ENCODE results near the gene FOXF1. TPM values are rescaled to one million over a fixed set of nuclear protein-coding genes. Genes with fewer than 3 reads are reported as not detected.

FOXF1 gene
- polyA plus RNA-seq, 3 donors: 0.13 to 0.16 TPM; not detected in 1

- no peak for DNase-seq
Observed at GRCh38 chr16:86556576-86556975, 46.2 kb downstream of the FOXF1 start.

DNA sequence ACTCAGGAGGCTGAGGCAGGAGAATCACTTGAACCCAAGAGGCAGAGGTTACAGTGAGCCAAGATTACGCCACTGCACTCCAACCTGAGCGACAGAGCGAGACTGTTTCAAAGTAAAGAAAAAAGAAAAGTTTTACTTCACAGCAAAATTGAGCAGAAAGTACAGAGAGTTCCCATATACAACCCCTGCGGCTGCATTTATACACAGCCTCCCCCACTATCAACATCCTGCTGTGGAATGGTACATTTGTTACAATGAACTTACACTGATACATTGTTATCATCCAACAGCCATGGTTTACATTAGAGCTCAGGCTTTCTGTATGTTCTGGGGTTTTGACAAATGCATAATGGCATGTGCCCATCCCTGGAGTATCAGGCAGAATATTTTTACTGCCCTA lies 47.3 kb downstream of the FOXF1 start:
- DNase-seq: no peak

DNA sequence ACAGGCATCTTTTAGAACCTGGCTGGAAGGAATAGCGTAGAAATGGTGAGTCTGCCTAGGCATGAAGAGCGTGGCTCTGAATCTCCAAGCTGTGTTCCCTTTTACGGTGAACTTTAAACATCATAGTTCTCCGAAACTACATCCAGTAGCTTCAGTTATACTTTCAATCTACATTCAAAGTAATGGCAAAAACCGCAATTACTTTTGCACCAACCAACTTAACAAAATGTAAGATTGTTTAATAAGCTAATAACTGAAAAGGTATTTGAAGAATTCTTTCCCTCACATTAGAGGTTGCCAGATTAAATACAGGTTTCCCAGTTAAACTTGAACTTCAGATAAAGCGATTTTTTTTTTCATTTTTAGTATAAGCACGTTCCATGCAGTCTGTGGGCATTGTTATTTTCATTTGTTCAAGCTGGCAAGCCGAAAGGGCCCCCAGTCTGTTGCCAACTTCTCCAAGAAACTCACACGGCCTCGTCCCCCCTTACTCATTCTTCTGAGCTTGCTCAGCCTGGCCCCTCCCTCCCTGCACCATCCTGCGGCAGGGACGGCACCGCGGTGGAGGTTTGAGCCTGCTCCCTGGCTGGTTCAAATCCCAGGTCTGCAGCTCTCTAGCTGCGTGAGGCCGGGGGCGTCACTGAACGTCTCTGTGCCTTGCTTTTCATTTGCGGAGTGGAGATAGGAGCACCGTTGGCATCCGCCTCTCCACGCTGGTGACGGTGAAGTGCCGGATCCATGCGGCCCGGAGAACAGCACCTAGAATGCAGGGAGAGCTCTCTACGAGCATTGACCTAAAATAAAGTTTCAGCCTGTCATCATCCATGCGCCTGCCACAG lies 48.2 kb downstream of the FOXF1 start:
- no peak for DNase-seq

- DNase-seq: no peak
Observed at GRCh38 chr16:86559802-86560305, 49.5 kb downstream of the FOXF1 start.

DNA sequence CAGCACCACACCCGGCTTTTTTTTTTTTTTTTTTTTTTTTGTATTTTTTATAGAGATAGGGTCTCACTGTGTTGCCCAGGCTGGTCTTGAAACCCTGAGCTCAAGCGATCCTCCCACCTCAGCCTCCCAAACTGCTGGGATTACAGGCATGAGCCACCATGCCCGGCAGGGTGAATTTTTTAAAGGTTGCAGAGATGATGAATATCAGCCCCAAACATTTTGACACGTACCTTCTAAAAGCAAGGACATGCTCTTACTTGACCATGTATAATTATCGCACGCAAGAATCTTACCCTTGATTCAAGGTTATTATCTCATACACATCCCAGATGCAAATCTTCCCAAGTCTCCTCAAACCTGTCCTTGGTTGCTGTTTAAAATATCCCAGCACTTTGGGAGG lies 52.0 kb downstream of the FOXF1 start:
- no peak for DNase-seq

DNA sequence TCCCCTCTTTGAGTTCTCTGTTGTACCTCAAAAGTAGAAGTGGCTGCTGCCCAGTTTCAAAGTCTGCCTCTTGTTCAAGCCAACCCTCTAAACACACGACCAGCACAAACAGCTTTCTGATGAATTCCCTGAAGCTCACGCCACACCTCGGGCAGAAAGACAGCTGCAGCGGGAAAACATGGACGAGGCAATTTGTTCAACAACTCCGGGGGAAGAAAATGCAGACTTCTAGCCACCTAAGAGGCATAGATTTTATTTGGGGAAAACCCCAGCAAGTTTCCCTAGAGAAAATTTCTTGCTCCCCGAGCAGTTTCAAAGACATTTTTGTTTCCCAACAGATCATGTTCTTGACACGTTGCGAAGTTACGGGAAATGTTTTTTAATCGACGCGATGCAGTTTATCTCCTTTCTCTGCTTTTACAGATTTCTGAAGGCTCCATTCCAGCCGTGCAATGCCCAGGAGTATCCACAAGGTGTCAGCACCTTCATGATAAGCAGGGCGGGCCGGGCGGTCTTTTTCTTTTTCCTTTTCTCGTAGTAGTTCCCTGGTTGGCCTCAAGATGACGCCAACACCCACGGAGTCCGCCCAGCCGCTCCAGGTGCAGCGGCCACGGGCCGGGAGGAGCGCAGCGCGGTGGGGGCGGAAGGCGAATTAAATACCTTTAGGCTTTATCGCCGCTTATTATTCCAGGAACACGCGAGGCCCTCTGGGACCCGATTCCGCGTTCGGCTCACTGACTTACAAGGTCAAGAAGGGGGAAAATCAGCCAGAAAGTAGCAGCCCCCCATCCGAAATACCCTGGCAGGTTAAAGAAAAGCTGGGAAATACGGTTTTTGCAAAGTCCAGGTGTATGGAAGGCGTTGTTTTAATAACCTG lies 53.4 kb downstream of the FOXF1 start:
- DNase-seq: peak; percentile 91

Other genes with a start within 250 kb of the FOXF1 start
- 10 to 100 TPM; 24.5 to 32.6 (median 32.4) TPM for gene MTHFSD, start 44.7 kb downstream of the FOXF1 start, polyA plus RNA-seq (ENCODE audit: insufficient read length in 3 of 3)
- gene FOXC2, start 56.3 kb downstream of the FOXF1 start, polyA plus RNA-seq (ENCODE audit: insufficient read length in 3 of 3): 10 to 100 TPM; 38.0 to 56.3 (median 48.5) TPM
- gene FOXL1, start 68.0 kb downstream of the FOXF1 start, polyA plus RNA-seq (ENCODE audit: insufficient read length in 3 of 3): 10 to 100 TPM; 13.5 to 19.1 (median 15.1) TPM